Ovary (tissue), 9 donors: ENCODE measurements around the gene NELL1. TPM values are rescaled to one million over a fixed set of nuclear protein-coding genes. Genes with fewer than 3 reads are reported as not detected.

Experiments used
- DNase-seq, 5 donors: peaks; one replicate each; pipeline ENCODE4 v3.0.0-alpha.2; 2019 to 2020
- H3K27ac ChIP-seq, 2 donors: fragments of 200-600 bp; one replicate each; pipeline versions ENCODE4 v1.5.1 to v1.8.0; 2019 to 2022
- H3K27me3 ChIP-seq: fragments of 200-600 bp; one replicate; pipeline ENCODE4 v1.8.0; 2022
- H3K36me3 ChIP-seq: fragments of 200-600 bp; sonication (generic); one replicate; pipeline ENCODE4 v1.5.1; 2019
- H3K4me1 ChIP-seq: one replicate; pipeline ENCODE4 v1.8.1; 2013; ENCODE audit warnings: mild to moderate bottlenecking, moderate library complexity; ENCODE audit not compliant: insufficient read depth
- H3K4me3 ChIP-seq: fragments of 200-600 bp; sonication (generic); one replicate; pipeline ENCODE4 v1.5.1; 2017
- H3K9me3 ChIP-seq, 2 donors: fragments of 200-600 bp in 1 of 2; sonication (generic) in 1 of 2; one replicate each; pipeline versions ENCODE4 v1.5.1 to v1.8.1; 2013 to 2019; ENCODE audit warnings: mild to moderate bottlenecking in 1 of 2, moderate library complexity in 1 of 2
- EP300 ChIP-seq: sonication (generic); formaldehyde crosslinking; IDR thresholded peaks from one replicate; pipeline ENCODE4 v1.6.1; 2017; ENCODE audit warnings: antibody characterized with exemption
- POLR2A ChIP-seq: fragments of 450-650 bp; IDR thresholded peaks from one replicate; pipeline ENCODE4 v1.6.1; 2017; ENCODE audit warnings: antibody characterized with exemption, mild to moderate bottlenecking, moderate library complexity
- WGBS, 3 donors: extraction: QIAGEN DNeasy Blood & Tissue Kit in 1 of 3; methylation state at CpG; one replicate each; pipeline versions ENCODE4 v1.1.5 to v1.1.7; 2013 to 2017; 5-methylcytosine and 5-hydroxymethylcytosine counted together
- intact Hi-C, 4 donors: fragments of 100-400 bp; cut with DNase I; formaldehyde crosslinking; loops; one replicate each; pipeline versions ENCODE4 v1.11.0 to v1.15.1; 2022 to 2023
- polyA plus RNA-seq, 2 donors: library from polyadenylated mRNA; stranded (reverse); fragments of 200-250 nt in 1 of 2; fragments of 350-450 nt in 1 of 2; fragmentation: Illumina TruSeq in 1 of 2; extraction: RNeasy Lipid Tissue Mini Kit (QIAGEN cat#74804) in 1 of 2; gene quantifications; one replicate each; pipeline ENCODE4 v1.2.3, GENCODE V29; 2013 to 2014
- total RNA-seq, 7 donors: library from RNA; depleted of rRNA in 2 of 7; stranded (reverse); fragments of >200 nt in 2 of 7; fragmentation: NEBNext Ultra II Directional in 3 of 7; extraction: Animal tissue kit (Norgen Biotek cat#: 25700) in 3 of 7; gene quantifications; one replicate each; pipeline versions ENCODE4 v1.1.0 to v1.2.4, GENCODE V29; 2016 to 2023
- TF ChIP-seq, protein P1 (sequence below), 3 donors: fragments of 450-650 bp in 2 of 3; fragments of 200-600 bp in 1 of 3; IDR thresholded peaks; one replicate each; pipeline versions ENCODE4 v1.5.1 to v1.8.0; 2016 to 2022; ENCODE audit warnings: antibody characterized with exemption in 3 of 3, mild to moderate bottlenecking in 1 of 3
- donor health status: DM: no; HTN: no; CAD: no; lungs with moderate emphysema.
- donor health status: DM: no; HTN: no; CAD: no.
- donor health status: Bipolar disorder and iron deficiency.
- donor health status: DM: yes; HTN: yes; CAD: no.
- donor health status: DM: no; HTN: no; CAD: no.
- donor health status: DM: yes; HTN: yes; CAD: no.

NELL1 gene
- total and polyA plus RNA-seq, 9 donors = 0.21 to 0.43 (median 0.36) TPM; not detected in 5

GRCh38 chr11:21566521-21567117 is 897.2 kb downstream of the NELL1 start:
- WGBS, 3 donors = 58 to 71% (median 64%) methylated on average over 2 of the region's 2 CpGs

GRCh38 chr11:21567645-21568290 is 898.4 kb downstream of the NELL1 start:
- 78 to 84% (median 81%) methylated on average over 3 of the region's 3 CpGs for WGBS, 3 donors
- H3K27me3 ChIP-seq = no peaks in the 10 kb centered on the region
- TF ChIP-seq EP300 (no peak), POLR2A (no peak)
- TF ChIP-seq, protein P1, sequence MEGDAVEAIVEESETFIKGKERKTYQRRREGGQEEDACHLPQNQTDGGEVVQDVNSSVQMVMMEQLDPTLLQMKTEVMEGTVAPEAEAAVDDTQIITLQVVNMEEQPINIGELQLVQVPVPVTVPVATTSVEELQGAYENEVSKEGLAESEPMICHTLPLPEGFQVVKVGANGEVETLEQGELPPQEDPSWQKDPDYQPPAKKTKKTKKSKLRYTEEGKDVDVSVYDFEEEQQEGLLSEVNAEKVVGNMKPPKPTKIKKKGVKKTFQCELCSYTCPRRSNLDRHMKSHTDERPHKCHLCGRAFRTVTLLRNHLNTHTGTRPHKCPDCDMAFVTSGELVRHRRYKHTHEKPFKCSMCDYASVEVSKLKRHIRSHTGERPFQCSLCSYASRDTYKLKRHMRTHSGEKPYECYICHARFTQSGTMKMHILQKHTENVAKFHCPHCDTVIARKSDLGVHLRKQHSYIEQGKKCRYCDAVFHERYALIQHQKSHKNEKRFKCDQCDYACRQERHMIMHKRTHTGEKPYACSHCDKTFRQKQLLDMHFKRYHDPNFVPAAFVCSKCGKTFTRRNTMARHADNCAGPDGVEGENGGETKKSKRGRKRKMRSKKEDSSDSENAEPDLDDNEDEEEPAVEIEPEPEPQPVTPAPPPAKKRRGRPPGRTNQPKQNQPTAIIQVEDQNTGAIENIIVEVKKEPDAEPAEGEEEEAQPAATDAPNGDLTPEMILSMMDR (IDR thresholded peaks at IDR 0.05) = no peak
- H3K36me3 ChIP-seq = no peaks in the 10 kb centered on the region
- DNase-seq = no peak
- no peak overlapping the region for H3K27ac ChIP-seq
- intact Hi-C loops = no loop called here
- no peak overlapping the region for H3K4me3 ChIP-seq
- no peaks in the 10 kb centered on the region for H3K4me1 ChIP-seq
- no peaks in the 10 kb centered on the region for H3K9me3 ChIP-seq

More at GRCh38 chr11:21566521-21567117, 897.2 kb downstream of the NELL1 start:
- Histone ChIP-seq H3K27me3 (no peaks in the 10 kb centered on the region), H3K4me1 (no peaks in the 10 kb centered on the region), H3K36me3 (no peaks in the 10 kb centered on the region), H3K9me3 (no peaks in the 10 kb centered on the region), H3K27ac (no peak overlapping the region), H3K4me3 (no peak overlapping the region)
- no peak for DNase-seq
- TF ChIP-seq, protein P1 (IDR thresholded peaks at IDR 0.05) = no peak
- TF ChIP-seq EP300 = no peak
- no peak for TF ChIP-seq POLR2A
- intact Hi-C loops = no loop called here

GRCh38 chr11:21572210-21572609 is 902.8 kb downstream of the NELL1 start:
- no peaks in the 10 kb centered on the region for H3K27me3 ChIP-seq
- H3K36me3 ChIP-seq = no peaks in the 10 kb centered on the region
- no peak overlapping the region for H3K27ac ChIP-seq
- H3K4me3 ChIP-seq = no peak overlapping the region
- no peaks in the 10 kb centered on the region for H3K9me3 ChIP-seq
- WGBS, 3 donors = 61 to 69% (median 67%) methylated on average over 1 of the region's 1 CpG
- no peaks in the 10 kb centered on the region for H3K4me1 ChIP-seq
- no peak for DNase-seq
- TF ChIP-seq, protein P1 (IDR thresholded peaks at IDR 0.05) = no peak
- TF ChIP-seq POLR2A (no peak), EP300 (no peak)
- intact Hi-C loops = no loop called here

DNA sequence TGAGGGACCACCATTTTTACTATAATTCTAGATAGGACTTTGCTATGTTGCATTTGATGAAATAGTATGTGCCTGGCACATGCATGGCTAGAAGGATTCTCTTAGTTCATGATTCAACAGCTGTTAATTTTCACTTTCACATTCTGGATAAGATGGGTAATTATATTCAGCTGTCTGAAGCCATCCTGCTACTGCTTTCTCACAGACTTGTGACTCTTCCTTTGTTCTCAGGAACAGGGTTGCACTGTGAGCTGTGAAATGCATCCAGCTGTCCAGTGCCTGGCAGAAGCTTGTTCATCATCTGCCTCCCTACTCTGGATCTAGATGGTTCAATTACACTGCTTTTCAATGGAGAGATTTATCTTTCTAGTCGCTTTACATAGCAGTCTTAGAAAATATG is 913.4 kb downstream of the NELL1 start:
- H3K36me3 ChIP-seq = no peaks in the 10 kb centered on the region
- H3K27ac ChIP-seq = no peak overlapping the region
- no peaks in the 10 kb centered on the region for H3K27me3 ChIP-seq
- H3K9me3 ChIP-seq = no peaks in the 10 kb centered on the region
- intact Hi-C loops = no loop called here
- TF ChIP-seq POLR2A (no peak), EP300 (no peak)
- TF ChIP-seq, protein P1 (IDR thresholded peaks at IDR 0.05) = no peak
- 59 to 72% (median 63%) methylated on average over 1 of the region's 1 CpG for WGBS, 3 donors
- DNase-seq = no peak
- no peak overlapping the region for H3K4me3 ChIP-seq
- no peaks in the 10 kb centered on the region for H3K4me1 ChIP-seq
